AG09319 (cell line): ENCODE measurements around the gene EPHA8.

Source experiments
- DNase-seq: peaks from one replicate; pipeline ENCODE4 v3.0.0-alpha.2; 2010; ENCODE audit warnings: low read depth; ENCODE audit errors: extremely low read depth
- CTCF ChIP-seq: IDR thresholded peaks from 2 replicates; pipeline ENCODE4 v1.5.1; 2011; ENCODE audit warnings: low read depth, mild to moderate bottlenecking, inconsistent platforms, low read length, moderate library complexity

EPHA8 gene

GRCh38 chr1:22628698-22629444, 65.6 kb downstream of the EPHA8 start:
- no peak for TF ChIP-seq CTCF
- no peak for DNase-seq

- no peak for TF ChIP-seq CTCF
- no peak for DNase-seq
Measured at GRCh38 chr1:22629886-22630285, 66.6 kb downstream of the EPHA8 start.

GRCh38 chr1:22633697-22634463, 70.6 kb downstream of the EPHA8 start:
- TF ChIP-seq CTCF, result no peak
- DNase-seq, result no peak

DNA sequence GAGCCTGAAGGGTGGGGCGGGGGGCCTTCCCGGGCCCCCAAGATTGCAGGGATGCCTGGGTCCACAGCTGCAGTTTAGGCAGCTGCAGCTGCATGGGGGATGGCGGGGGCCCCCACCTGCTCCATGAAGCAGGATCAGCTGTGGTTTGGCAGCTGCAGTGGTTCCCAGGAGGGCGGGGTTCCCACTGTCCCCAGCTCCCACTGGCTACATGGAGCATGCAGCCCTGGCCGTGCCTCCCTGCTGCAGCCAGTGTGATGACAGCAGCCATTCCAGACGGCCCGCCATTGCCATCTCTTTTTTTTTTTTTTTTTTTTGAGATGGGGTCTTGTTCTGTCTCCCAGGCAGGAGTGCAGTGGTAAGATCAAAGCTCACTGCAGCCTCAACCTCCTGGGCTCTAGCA, 72.1 kb downstream of the EPHA8 start:
- no peak for TF ChIP-seq CTCF

DNA sequence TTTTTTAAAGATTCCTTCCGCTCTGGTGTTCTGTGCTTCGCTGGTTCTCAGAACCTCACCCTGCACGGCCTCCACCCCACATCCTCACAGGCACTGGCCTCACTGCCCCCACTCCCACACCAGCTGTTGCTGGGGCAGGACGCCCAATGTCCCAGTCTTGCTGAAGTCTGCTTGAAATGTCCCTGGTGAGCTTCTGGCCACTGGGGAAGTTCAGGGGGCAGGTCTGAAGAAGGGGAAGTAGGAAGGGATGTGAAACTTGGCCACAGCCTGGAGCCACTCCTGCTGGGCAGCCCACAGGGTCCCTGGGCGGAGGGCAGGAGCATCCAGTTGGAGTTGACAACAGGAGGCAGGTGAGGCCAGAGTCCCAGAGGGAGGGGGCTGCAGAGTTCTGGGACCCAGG, 73.1 kb downstream of the EPHA8 start, which contains the start of gene C1QA:
Gene C1QA (plus strand): TSS at position 276 of the 400 bp plus-strand sequence. CDS start 989 bp downstream, outside the sequence.
- no peak for DNase-seq
- no peak for TF ChIP-seq CTCF

More for the DNA sequence above, 72.1 kb downstream of the EPHA8 start:
- no peak for DNase-seq

DNA sequence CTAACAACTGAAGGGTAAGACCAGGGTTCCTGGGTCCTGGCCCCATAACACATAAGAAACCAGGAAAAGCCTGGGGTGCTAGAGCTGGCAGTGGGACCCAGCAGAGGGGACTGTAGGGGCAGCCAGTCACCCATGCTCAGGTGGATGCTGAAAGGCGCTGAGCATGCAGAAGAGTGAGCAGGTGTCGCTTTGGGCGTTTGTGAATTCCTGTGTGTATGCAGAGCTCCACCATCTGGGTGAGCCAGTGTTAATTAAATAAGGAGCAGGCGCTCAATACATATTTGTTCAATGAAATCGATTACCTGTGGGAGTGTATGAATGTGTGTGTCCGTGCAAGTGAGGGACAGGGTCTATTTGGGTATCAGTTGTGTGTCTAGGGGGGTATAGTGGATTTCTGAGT, 73.6 kb downstream of the EPHA8 start:
- no peak for DNase-seq
- no peak for TF ChIP-seq CTCF

DNA sequence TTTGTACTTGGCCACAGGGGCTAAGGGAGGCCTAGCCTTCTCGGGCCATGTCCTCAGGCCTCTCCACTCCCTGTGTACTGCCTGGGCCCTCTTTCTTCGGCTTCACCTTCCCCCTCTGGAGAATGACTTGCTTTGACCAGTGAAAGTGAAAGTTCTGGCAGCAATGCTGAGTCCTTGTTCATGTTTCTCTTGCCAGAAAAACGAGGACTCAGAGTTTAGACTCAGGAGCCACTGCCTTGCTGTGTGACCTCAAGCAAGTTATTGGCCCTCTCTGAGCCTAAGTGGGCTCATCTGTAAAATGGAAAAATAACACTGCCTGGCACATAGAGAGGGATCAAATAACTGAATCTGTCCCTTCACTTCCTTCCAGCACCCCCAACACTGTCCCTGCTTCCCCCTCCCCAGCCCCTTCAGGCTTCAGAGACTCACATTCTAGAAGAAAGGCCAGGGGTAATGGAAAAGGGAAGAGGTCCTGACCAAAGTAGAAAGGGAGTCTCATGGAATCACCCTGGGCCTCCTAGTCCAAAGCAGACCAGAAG, 74.7 kb downstream of the EPHA8 start:
- TF ChIP-seq CTCF, result no peak
- no peak for DNase-seq
